Measurements from ENCODE around the gene CLIC5.
A peak's percentile ranks its signal among the peaks of the same experiment; 100 is the strongest.
"Not testable (repeated sequence)": the region's sequence is repeated elsewhere in the genome, so short reads cannot be mapped to it uniquely, and the experiment has no call there.

Gene CLIC5

DNA sequence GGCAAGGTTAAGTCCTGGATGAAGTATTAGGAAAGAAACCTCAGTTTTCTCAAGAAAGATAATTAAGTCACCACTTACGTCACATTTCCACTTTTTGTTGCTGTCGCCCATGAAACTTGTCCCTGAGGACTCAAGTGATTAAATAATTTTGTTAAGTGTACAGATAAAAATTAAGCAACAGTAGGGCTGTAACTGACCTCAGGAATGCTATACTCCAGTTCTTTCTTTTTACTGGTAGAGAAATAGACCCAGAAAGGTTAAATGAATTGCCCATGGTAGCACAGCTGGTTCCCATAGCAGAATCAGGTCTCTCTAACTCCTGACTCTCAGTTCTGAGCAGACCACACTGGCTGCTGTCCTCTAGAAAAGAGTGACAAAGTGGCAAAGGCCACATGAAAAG is 54.5 kb downstream of the CLIC5 start:
- no peak for DNase-seq

DNA sequence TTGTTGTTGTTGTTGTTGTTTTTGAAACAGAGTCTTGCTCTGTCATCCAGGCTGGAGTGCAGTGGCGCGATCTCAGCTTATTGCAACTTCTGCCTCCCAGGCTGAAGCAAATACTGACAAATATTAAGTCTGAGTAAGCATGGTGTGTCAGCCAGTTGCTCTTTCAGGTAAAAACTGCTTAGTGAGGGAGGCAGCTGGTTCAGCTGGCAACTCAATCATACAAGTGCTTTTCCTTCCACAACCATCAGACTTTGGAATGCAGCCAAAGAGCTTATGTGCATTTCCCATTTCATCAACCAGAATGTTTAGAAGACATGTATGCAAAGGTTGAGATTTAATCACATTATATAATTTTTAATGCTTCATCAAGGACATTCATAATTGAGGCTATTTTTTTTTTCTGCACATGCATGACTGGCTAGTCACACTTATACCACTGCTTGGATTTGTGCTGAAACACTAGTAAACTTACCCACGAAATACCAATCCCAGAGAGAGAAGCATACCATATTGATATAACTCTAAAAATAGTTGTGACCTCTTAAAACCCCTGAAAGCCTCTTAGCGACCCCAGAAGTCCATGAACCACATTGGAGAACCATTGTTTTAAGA is 56.0 kb downstream of the CLIC5 start:
- DNase-seq: no peak

DNA sequence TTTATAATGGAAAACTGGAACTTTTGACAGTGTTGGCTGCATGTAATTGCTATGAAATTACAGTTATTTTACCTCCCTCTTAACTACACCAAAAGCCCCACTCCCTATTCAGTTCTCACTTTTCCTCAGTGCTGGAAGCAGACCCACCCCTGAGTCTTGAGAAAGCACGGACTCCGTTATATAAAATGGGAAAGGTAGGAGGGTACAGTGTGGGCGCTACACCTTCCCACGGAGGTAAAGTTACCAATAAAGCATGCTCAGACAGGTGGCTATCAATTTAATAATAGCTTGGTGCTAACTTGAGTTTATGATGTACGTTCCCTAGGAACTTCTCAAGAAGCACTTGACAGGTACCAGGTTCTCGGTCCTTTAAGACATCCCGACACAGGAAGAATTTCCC is 59.0 kb downstream of the CLIC5 start:
- no peak for DNase-seq

DNA sequence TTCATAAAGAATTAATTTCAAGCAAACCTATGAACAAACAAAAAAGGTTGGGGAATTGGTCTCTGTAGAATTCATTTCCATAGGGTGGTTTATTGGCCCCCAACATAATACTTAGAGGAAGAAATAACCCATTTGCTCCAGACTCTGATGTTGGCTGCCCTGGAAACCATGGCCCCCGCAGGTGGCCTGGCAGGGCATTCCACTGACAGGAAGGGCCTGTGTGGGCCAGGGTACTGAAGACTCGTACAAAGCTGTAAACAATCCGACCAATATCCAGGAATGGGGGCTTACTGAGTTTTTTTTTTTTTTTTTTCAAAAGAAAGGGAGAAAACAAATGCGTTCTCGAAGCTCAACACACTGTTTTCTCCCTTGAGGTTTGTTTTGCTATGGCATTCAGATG is 59.5 kb downstream of the CLIC5 start:
- DNase-seq: no peak

DNA sequence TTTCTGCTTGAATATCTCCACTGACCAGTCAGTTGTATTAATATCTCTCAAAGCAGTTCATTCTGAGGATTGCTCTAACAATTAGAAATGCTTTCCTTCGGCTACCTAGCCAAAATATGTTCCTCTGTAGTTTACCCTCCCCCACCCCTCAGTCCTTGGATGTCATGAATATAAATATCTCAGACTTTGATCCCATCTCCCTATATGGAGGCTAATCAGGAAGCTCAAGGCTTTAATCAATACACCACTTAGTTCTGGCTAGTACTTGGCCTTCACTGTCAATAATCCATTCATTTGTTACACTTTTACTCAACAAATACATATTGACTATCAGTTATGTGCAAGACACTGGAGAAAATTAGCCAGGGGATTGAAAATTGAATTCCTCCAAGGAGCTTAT is 60.1 kb downstream of the CLIC5 start:
- DNase-seq: no peak

DNA sequence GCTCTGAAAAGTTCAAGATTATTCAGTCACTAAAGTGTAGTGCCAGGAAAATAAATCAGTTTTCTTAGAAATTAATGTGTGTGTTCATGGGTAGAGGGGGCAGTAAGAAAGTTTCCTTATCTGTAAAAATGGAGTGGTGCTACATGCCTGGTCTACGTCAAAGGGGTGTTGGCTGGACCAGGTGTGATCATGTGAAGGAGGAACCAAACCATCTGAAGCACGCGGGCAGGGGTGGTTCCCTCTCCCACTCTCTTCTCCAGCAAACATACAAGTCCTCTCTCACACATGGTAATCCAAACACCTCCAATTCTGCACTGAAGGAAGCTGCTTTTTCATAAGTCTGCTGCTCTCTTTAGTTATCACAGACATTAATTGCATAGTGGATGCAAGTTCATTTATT is 63.1 kb downstream of the CLIC5 start:
- no peak for DNase-seq

DNA sequence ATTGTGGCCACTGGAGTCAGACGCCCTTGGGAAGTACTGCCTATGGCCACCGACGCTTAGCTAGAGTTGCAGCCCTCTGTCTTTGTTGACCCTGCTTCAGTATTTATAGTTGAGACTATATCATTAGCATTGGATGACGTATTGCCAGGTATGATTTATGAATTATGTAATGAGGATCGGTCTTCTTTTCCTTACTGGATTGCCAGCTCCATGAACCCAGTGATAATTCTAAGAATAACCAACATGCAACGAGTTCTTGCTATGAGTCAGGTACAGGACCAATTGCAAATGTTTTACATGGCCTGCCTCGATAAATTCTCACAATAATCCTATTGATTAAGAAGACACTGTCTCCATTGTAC is 63.5 kb downstream of the CLIC5 start:
- no peak for DNase-seq

DNA sequence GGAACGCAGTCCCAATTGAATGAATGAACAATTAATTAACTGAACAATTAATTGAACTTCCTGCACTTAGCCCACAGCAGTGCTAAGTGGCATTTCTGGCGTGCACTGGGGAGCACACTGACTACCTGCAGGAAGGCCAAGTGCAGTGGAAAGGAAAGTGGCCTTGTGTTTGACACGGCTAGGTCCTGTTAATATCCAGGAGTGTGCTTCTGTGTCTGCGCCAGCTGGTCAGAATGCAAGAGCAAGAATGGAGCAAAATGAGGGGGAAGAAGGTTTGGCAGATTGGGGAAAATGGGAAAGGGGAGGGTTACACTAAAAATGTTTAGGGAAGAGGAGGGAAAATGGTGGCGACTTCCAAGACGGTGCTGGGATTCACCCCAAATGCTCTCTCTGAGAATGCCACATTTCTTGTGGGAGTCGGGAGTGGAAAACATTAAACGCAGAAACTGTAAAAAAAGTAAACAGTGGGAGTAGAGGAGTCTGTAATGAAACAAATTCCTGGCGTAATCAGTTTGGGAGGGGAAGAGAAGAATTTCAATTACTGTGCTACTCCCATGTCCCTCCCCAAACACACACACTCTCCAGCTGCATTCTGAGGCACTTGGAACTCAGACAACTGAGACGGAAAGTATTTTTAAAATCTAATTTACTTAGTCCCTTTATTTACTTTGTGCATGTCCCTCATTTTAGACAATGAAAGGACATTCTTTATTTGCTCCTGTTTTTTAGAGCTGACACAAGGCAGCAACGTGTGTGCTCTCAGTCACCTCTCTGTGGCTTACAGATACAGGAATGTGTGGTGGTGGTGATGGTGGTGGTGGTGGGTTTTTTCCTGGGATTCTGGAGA is 64.1 kb downstream of the CLIC5 start:
- no peak for DNase-seq

DNA sequence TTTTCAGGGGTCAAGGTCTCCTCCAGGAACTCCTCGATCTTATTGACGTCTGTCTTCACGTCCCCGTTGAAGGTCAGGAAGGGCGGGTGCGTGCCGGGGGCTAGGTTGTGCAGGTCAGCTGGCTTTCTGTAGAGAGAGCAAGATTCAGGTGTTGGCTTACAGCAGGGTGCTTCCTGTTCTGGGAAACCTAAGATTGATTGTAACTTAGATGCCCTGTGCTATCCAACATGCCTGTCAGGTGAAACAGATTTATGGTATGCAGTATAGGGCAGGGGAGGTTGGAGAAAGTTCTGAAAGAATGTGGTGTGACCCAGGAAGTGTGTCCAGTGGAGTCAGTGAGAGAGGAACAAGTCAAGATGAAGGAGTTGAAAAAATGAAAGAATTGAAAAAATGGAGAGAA is 66.4 kb downstream of the CLIC5 start:
- no peak for DNase-seq

DNA sequence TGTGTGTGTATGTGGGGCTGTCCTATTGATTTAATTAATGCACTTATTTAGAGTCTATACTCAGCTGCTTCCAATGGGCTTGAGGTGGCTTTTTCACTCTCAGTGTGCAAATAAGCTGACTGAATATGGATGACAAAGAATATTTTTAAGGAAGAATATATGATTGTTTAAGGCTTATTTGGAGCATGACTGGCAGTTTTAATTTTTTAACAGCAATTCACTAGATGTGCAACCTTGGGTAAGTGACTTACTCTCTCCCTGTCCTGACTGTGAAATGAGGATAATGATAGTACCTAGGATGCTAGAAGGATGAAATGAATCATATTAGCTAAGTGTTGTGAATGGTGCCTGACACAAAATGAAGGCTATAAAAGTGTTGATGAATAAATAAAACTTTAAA is 67.9 kb downstream of the CLIC5 start:
- no peak for DNase-seq

DNA sequence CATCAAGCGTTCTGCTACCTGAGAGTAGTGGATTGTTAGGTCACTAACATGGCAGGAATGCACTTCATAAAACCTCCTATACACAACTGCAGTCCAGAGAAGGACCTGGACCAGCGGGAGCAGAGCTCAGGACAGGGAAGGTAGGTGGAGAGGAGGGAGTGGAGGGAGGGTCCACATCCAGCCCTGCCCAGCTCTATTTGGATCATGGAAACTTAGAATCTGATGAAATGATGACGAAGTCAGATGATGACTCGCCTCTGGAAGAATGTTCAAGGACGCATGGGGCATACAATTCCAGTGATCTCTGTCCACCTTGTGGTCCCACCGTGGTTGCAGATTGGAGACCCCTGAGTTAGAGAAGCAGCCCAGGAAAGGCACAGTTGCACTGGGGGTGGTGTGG is 68.8 kb downstream of the CLIC5 start:
- DNase-seq: no peak

DNA sequence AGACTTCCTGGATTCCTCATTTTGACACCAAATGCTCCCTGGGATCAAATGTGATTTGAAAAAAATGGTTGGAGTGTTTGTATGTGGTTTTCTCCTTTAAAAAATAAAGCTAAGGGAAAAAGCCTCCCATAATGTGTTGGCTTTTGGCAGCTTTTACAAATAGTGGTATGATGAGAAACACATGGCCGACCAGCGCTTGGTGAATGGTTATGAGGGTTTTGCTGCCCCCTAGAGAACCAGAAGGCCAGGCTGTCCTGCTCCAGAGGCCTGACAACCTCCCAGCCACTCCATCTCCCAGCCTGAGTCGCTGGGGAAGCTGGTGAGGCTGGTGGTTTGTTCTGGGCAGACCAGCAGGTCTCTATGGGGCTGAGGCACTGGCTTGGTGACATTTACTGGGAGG is 69.3 kb downstream of the CLIC5 start:
- peak; percentile 15 for DNase-seq

DNA sequence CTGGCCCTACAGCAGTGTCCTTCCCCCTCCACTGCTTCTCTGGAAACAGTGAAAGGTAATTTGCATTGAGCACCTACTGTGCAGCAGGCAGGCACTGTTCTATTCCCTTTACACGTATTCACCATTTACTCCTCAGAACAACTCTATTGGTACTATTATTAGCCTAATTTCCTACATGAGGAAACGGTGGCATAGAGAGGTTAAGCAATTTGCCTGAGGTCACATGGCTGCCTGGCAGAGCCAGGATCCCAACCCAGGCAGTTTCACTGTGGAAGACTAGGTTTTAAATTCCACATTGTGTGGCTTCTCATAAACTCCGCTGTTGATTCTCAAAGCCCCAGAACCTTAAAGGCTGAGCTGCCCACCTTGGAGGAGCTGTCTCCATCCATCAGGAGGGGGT is 72.7 kb downstream of the CLIC5 start:
- DNase-seq: no peak

DNA sequence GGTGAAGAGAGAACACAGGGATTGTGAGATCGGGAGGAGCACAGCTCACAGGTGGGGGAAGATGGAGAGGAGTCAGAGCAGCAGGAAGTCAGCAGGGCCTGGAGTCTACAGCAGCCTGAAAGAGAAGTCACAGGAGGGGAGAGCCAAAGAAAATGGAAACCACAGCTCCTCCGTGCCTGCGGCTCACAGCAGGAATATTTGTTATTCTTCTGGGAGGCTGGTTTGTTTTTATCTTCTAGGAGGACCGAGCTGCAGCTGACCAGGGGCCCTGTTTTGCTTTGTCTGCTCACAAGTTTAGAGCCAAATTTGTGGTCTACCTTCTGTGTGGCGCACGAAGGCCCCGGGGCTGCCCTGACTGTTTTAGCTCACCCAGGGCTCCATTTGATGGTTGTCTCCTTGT is 81.8 kb downstream of the CLIC5 start:
- no peak for DNase-seq

DNA sequence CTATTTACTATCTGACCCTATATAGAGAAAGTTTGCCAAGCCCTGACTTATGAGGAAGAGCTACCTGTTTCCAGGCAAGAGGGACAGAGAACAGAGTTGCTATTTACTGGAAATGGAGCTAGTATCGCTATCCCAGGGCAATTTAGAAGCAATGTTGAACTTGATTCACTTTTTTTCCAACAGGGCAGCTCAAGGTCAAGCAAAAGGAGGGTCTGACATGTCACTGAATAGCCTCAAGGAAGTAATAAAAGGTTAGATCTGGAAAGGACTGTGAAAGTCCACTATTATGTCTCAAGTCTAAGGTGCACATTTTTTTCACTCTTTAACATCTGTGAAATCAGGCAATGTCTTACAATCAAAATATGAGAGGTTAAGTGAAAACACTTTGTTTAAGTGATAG is 84.4 kb downstream of the CLIC5 start:
- no peak for DNase-seq

DNA sequence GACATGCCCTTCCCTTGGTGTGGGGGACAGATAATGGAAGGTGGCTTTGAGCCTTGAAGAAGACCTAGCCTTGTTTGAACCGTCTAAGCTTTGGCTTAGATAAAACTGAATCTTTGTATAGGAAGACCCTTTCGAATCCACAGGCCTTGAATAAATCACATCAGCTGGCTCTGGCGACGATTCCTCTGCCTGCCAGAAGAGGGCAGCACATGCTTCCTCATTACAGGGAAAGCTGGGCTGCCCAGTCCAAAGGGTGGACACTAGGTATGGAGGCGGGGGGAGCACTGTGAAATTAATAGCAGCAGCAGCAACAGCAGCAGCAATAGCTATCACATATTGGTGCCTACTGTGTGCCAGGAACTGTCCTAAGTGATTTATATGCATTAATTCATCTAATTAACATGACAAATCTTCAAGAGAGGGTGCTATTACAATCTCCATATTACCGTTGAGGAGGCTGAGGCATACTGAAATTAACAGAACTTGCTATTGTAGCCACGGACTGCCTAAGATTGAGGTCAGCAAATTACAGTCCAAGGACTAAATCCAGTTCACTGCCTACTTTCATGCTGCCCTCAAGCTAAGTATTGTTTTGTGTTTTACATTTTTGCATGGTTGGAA is 85.1 kb downstream of the CLIC5 start:
- peak; percentile 38 for DNase-seq

DNA sequence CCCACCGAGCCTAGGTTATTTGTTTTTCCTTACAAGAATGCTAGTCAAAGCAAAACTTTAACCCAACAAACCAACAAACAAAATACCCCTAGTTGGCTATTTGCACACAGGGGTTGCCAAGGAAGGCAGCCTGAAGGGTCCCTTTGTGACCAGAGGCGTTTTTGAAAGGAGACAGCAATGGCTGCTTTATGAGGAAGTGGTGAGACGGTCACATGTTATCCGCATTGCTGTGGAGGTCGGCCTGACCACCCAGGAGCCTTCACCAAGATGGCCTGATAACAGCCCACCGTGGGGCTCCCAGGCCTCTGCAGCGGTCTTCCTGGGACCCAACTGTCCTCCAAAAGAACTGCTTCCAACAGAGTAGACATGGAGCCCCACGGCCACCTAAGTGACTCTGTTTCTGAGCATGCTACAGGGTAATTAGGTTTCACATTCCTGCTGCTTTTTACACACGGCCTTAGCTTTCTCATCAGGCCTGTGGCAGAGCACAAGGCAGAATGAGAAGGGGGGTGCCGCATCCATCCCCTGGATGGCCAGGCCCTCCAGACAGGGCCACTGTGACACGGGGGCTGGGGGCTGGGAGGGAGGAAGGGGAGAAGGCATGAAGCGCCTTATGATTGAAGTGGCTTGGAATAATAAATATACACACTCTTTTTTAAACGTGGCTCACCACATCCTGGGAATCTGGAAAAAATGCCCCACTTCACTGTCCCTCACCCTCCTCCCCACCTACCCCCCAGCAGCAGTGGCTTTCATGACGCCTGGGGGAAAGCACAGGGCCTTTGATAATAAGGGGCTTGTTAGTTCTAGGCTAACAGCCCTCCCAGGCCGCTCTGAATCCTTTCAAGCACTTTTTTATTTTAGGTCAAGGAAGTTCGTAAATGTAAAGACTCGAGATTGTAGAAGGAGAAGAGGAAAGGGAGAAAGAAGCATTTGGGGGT is 86.0 kb downstream of the CLIC5 start:
- DNase-seq: no peak

DNA sequence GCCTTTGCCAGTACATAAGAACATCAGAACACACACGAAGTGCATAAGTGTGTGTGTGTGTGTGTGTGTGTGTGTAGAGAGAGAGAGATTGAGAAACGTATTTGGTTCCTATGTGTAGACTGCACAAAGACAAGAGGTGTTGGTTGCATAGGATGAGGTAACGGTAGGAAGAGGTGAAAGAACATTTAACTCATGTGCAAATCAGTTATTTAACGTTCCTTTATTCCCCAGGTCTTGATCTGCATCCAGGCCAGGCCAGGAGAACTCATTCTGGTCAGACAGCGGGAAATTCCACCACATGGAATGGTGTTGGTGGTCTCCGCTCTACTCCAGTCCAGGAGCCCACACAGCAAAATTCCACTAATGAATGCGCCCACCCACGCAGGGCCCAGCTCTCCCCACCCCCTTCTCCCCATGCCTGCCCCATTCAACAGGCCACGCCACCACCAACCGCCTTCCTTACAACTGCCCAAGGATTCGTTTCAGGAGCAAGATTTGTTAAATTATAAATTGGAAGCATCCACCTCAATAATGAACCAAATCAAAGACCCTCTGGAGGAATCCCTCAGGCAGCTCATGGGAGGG is 86.8 kb downstream of the CLIC5 start:
- DNase-seq: no peak

DNA sequence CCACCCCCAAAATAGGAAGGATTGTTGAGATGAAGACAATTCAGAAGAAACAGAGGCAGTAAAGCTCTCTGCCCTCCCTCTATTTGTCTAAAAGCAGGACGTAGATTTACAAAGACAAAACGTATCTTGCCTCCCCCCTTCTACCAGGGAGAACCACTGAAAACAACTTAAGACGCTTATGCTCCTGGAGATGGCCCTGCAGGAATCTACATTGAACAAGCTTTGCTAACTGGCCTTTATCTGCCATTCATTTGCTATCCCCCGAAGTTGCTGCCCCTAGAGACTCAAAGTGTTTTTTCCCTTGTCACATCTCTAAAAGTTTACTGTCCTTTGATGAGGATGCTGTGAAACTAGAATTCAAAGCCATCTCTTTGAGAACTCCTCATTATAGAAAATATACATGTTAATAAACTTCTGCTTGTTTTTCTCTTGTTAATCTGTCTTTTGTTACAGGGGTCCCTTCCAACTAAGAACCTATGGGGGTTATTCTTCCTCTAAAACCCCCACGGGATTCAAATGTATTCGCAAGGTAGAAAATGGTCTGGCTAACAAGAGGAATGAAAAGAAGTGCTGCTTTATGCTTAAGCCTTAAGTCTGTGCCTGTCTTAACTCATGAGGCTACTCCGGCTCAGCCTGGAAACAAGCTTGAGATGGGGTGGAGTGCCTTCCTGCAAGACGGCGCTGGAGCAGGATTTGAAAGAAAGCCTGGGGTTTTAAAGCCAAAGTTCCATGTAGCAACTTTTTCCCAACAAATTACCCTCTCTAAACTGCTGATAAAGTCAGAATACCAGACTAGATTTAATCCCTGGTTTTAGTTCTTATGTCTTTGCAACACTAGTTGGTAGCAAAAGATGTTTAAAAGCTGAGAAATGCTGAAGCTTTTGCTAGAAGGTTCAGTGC is 88.0 kb downstream of the CLIC5 start:
- no peak for DNase-seq

DNA sequence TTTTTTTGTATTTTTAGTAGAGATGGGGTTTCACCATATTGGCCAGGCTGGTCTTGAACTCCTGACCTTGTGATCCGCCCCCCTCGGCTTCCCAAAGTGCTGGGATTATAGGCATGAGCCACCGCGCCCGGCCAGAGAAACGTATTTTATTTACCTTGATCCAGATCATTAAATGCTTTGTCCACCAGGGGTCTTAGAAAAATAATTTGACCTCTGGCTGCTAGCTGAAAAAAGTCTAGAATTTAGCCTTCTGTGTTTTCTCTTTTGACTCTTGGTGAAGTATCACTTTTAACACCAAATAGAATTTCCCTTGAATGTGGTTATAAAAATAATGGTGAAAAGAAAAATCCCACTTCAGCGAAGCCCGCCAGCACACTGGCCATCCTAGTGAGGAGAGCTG is 89.2 kb downstream of the CLIC5 start:
- not testable (repeated sequence) for DNase-seq

DNA sequence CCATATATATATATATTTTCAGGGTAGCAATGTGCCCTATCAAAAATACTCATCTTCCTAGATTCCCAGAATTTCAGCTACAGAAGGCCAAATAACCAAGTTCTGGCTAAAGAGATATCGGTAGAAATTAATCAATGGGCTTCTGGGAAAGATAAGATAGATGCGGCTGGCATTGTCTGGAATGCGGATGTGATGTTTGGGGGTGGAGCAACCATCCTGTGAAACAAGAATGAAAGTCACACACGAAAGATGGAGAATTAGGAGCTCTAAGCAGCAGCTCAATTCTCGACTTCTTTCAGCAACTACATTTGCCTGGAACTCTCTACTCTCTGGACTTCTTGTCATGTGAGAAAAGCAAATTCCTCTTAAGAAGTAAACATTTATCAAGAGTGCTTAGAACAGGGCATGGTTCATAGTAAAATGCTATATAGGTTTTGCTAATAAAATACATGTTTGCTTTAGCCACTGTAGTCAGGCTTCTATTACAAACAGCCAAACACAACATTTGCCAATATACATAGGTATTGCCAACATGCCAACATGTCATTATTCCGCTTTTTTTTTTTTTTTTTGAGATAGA is 90.8 kb downstream of the CLIC5 start:
- DNase-seq: no peak

Measured in amniotic stem cell (primary cell).